Adrenal gland (tissue), 5 donors: Measurements from ENCODE around the gene ATM.

Experiments used
- CTCF ChIP-seq, 6 experiments: fragments of 450-650 bp in 4 of 6; fragments of 200-600 bp in 2 of 6; sonication (generic) in 1 of 6; IDR thresholded peaks; 1 replicate in 5 of 6; 2 replicates in 1 of 6; pipeline versions ENCODE4 v1.5.1 to v1.8.0; 2016 to 2021; ENCODE audit warnings: antibody characterized with exemption in 6 of 6, mild to moderate bottlenecking in 2 of 6, moderate library complexity in 1 of 6
- POLR2A ChIP-seq, 2 donors: fragments of 450-650 bp; IDR thresholded peaks; one replicate each; pipeline ENCODE4 v1.6.1; 2017; ENCODE audit warnings: antibody characterized with exemption in 2 of 2, mild to moderate bottlenecking in 2 of 2, moderate library complexity in 1 of 2
- donor health status: DM: no; HTN: no; CAD: no.

- no peak for TF ChIP-seq POLR2A (IDR thresholded peaks at IDR 0.05)
- no peak for TF ChIP-seq CTCF (IDR thresholded peaks at IDR 0.05)
Measured at GRCh38 chr11:108402241-108402640, 179.4 kb downstream of the ATM start.
